ENCODE data around the gene PLEKHG5.

PLEKHG5 gene, protein sequence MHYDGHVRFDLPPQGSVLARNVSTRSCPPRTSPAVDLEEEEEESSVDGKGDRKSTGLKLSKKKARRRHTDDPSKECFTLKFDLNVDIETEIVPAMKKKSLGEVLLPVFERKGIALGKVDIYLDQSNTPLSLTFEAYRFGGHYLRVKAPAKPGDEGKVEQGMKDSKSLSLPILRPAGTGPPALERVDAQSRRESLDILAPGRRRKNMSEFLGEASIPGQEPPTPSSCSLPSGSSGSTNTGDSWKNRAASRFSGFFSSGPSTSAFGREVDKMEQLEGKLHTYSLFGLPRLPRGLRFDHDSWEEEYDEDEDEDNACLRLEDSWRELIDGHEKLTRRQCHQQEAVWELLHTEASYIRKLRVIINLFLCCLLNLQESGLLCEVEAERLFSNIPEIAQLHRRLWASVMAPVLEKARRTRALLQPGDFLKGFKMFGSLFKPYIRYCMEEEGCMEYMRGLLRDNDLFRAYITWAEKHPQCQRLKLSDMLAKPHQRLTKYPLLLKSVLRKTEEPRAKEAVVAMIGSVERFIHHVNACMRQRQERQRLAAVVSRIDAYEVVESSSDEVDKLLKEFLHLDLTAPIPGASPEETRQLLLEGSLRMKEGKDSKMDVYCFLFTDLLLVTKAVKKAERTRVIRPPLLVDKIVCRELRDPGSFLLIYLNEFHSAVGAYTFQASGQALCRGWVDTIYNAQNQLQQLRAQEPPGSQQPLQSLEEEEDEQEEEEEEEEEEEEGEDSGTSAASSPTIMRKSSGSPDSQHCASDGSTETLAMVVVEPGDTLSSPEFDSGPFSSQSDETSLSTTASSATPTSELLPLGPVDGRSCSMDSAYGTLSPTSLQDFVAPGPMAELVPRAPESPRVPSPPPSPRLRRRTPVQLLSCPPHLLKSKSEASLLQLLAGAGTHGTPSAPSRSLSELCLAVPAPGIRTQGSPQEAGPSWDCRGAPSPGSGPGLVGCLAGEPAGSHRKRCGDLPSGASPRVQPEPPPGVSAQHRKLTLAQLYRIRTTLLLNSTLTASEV

DNA sequence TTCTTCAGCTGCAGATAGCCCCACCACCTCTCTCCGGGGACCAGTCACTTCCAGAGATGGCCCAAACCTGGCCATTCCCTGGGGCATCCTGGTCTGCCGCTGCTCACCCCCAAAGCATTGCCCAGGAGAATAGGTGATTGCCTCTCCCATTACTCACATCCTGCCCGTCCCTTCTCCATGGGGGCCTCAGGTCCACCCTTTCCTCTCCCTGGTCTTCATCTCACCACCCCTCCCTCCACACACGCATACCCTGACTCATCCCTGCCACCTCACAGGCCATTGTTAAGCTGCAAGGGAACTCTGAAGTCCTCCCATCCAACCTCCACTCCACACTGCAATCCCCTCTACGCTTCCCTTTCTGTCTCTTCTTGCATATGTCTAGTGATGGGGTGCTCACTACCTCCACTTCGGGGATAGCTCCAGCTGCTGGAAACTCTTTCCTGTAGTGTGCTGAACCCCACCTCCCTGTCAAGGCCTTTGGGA, at the start of gene PLEKHG5:
PLEKHG5 (minus strand) TSS at position 188 of the 483 bp plus-strand sequence. CDS start 14,096 bp downstream, outside the sequence.
- DNase-seq (ENCODE audit: low read depth in 3 of 3): no peak

DNA sequence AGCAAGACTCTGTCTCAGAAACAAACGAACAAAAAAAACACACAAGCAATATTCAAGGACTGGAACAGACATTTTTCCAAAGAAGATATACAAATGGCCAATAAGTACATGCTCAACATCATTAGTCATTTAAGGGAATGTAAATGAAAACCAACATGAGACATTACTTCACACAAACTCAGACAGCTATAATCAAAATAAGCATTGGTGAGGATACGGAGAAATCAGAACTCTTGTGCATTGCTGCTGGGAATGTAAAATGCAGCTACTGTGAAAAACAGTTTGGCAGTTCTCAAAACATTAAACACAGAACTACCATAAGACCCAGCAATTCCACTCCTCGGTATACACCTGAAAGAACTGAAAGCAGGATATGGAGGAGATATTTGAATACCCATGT, 47.5 kb upstream of the PLEKHG5 start:
- DNase-seq (ENCODE audit: low read depth in 3 of 3): no peak

DNA sequence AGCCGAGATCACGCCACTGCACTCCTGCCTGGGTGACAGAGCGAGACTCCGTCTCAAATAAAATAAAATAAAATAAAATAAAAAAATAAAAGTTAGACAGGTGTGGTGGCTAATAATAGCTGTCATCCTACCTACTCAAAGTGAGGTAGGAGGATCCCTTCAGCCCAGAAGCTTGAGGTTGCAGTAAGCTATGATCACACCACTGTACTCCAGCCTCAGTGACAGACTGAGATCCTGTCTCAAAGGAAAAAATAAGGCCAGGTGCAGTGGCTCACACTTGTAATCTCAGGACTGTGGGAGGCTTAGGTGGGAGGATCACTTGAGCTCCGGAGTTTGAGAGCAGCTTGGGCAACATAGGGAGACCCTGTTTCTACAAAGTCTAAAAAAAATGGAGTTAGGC, 44.8 kb upstream of the PLEKHG5 start:
- no peak for DNase-seq (ENCODE audit: low read depth in 3 of 3)

DNA sequence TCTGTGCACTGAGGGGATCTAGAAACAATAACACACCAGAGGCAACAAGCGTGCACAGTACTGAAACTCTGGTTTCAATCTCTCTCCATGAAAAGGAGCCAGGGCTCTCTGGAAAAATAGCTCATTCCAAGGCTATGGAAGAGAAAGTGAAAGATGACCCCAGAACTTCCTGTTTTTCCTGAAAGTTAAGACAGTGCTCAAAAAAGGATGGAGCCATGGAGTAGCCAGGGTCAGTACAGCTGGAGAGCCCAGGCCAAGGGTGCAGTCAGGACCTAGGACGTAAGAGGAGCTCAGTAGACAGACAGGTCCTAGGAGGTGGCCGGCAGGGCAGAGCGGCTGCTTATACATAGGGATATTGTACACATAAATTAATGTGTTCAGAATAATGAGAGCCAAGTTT, 43.7 kb upstream of the PLEKHG5 start:
- DNase-seq (ENCODE audit: low read depth in 3 of 3): no peak

DNA sequence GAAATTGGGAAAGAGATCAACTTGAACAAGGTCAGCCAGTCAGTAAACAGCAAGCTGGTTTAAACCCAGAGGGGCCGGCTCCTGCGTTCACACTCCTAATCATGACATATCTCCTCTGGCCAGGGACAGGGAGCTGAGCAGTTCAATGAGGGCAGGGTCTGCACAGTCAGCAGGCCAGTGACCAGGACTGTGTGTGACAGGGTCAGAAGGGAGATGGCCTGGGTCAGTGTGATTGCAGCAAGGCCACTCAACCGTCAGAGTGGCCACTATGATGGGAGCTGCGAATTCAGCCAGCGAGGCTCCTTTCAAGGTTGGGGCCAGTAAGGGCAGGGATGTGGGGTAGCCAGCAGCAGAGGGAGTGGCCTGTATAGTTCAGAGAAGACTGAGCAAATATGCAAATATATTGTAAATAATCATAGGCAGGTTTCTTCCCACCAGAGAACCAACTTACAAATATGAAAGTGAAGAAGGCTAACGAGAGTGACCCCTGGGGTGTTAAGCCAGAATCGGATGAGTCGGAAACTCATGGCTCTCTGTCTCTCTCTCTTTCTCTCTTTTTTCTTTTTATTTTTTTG, 42.9 kb upstream of the PLEKHG5 start:
- no peak for DNase-seq (ENCODE audit: low read depth in 3 of 3)

DNA sequence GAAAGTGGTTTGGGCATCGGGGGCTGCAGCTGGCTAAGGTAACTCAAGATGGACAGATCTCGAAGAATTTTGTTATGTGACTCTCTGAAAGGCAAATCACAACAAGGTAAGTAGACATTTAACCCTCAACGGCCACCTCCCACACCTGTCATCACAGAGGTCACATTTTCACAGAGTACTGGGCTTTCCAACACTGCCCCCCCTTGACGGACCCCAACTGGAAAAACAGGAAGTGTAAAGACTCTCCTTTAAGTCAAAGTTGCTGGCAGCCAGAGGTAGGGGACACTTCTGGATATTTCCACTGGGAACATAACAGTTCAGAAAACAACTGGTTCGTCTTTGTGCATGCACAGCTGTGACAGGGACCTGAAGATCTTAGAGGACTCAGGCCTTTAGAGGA, 40.5 kb upstream of the PLEKHG5 start:
- no peak for DNase-seq (ENCODE audit: low read depth in 3 of 3)

DNA sequence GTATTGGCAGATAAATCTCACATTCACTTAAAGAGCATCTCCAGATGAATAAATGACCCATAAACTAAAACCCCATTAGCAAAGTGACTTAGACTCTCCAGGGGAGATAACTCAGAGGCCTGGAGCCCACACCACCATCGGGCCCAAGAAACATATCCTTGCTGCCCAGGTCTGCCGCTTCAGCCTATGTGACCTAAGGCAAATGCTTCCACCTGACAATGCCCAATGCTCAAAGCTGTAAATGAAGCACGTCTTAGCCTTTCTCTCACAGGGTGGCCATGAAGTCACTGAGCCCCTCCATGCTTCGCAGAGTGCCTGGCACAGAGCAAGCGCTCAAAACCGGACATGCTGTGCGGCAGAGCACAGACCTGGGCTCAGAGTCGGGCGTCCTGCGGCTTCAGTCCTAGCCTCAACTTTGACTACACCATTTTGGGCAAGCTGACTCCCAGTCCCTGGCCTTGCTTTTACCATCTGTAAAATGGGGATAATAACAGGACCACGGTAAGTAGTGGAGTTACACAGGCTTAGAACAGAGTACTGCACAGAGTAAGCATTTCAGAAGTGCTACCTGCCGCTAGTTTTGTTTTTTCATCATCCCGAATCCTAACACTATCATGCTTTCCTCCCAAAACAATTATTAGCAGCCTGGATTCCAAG, 39.2 kb upstream of the PLEKHG5 start:
- DNase-seq (ENCODE audit: low read depth in 3 of 3): no peak

DNA sequence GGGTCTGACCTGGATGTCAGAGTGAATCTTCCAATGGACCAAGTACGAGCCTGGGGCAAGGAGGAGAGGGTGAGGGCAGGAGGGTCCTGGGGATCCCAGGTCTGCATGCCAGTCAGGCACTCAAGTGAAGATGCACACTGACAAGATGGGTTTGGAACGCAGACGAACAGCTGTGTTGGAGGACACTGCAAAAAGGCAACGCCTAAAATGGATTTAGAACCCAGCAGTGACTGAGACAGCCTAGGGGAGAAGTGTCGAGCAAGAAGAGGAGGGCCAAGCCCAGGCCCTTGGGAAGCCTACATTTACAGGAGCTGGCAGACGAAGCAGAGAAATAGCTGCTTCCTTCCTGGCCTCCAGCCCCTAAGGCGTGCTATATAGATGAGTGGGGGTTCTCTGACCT, 37.0 kb upstream of the PLEKHG5 start:
- no peak for DNase-seq (ENCODE audit: low read depth in 3 of 3)

DNA sequence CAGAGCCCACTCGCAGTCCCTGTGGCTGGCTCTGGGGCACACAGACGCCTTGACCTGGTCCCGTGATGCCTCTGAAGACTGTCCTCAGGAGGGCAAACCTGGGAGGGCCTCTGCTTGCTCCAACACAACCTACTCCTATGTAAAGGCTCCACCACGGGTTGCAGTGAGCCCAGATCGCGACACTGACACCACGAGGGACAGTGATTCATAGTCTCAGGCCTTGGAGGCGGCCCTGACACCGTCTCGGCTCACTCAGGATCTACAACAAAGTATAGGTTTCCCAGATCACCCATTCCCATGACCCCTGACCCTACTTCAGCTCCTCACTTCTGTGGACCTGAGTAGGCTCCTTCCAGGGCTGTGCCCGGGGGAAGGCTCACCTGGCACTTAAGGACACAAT, 34.8 kb upstream of the PLEKHG5 start:
- DNase-seq (ENCODE audit: low read depth in 3 of 3): no peak

DNA sequence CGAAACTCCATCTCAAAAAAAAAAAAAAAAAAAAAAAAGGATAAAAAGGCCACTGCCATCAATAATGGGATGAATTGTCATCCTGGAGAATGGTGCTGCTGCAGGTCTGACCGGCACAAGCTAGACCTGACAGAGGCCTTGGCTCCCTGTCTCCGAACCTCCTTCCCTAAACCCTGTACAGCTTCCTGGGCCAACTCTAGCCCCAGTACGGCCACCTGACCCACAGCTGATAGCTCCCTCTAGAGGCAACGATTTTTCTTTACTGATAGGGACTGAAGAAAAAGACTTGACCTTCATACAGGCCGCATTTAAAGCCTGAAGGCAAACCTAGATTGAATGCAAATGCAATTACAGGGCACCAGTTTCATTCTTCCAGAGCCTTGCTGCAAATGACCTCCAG, 32.1 kb upstream of the PLEKHG5 start:
- DNase-seq (ENCODE audit: low read depth in 3 of 3): no peak

DNA sequence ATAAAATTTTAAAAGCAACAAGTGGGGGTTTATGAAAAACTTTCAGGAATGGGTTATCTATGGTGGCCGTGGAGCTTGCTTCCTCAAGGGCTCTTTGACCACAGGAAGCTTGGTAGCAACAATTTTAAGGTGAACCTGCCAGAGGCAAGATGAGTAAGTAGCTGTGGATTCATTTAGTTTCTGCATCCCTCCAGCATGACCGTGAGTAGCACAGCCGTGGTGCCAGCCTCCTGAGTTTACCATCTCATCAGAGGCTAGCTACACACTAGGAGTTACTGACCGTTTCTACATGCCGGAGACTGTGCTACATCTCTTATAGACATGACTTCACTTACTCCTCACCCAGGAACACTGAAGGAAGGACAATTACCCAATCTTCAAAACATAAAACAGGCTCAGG, 30.1 kb upstream of the PLEKHG5 start:
- DNase-seq (ENCODE audit: low read depth in 3 of 3): no peak

DNA sequence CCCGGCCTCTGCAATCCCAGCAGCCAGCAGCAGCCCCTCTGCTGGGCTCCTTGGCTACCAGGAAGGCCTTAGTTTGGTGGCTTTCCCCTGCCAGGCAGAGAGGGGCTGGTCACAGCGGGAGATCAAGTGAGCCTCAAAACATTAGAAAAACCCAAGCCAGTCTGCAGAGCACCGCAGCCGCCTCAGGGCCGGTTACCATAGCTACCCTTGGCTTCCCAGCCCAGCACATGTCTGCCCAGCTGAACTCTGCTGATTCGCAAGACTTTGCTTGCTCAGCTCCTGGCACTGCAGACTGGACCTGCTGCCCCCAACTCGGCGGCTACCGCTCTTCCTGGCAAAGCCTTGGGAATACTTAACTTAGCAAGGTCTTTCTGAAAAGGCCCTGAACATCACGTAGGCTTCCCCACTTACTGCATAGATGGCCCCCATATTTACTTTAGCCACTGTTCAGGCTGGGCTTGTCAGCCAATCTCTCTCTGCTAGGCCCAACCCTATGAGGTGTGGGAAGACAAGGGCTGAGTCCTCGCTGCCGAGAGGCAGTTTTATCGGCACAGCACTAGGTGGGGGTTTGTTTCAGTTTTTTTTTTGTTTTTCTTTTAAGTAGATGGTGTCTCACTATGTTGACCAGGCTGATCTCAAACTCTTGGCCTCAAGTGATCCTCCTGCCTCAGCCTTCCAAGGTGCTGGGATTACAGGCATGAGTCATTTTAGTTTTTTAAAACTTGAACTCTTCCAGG, 28.6 kb upstream of the PLEKHG5 start:
- DNase-seq (ENCODE audit: low read depth in 3 of 3): no peak

DNA sequence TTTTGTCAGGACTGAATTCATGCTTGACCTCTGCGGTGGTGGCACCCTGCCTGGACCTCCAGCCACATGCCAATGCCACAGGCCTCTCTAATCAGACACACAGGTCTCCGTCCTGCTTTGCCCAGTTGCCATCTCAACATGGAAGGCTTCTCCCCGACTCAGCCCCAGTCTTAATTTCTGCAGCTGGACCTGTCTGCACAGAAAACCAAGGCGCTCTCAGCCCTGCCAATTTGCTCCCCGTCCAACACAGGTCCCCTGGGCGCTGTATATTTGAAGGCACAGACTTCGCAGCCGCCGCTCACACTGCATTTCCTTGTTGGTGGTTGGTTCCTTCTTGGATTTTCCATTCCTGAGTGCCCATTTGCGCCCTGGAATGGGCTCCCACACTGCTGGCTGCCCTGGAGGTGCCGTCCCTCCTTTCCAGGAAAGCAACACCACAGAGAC, 28.0 kb upstream of the PLEKHG5 start:
- no peak for DNase-seq (ENCODE audit: low read depth in 3 of 3)

DNA sequence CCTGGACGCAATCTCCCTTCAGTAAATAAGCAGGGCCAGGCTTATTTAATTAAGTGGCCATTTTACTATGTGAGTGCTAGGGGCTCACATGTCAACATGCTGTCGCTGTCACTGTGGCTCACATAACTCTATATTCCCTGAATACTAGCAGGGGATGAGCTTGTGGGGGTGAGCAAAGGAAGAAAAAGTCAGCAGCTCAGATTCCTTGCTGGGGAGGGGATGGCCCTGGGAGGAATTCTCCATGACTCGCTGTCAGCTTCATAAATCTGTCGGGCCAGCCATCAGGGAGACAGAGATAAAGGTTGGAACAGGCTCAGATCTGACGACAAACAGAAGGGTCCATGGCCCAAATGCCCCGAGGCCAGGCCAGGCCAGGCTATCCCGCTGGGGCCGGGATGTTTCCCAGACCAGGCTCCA, 26.0 kb upstream of the PLEKHG5 start:
- DNase-seq (ENCODE audit: low read depth in 3 of 3): no peak

DNA sequence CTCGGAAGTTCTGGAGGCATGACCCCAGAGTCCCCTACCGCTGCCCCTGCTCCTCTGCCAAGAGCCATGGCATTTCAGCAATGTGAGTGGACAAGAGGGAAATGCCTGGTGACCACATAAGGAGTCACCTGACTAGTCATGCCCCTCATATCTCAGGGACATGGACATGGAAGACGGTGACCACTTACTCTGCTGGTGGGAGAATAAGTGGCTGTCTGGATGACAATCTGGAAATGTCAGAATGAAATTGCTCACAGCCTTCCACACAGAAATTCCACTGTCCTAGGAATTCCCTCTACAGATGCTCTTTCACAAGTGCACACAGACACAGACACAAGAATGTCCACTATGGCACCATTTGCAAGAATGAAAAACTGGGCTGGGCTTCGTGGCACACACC, 24.3 kb upstream of the PLEKHG5 start:
- DNase-seq (ENCODE audit: low read depth in 3 of 3): no peak

DNA sequence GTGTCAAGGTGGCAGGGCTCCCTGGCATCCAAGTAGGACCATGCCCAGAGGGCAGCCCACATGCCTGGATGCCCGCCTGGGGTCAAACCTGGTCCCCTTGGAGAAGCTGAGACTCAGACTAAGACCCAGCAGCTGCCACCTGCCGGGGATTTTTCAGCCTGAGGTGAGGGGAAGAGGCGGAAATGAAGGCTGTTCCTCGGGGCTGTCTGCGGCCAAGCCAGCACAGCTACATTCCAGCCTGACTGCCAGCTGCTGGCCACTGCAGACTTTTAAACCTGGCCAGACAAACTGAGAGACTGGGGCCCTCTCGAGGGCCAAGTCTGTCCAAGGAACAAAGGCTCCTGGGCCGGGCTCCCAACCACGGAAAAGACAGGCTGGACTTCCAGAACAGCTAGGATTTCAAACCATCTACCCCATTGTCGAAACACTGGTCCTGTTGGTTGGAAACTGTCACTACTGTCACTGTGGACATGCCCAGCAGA, 21.9 kb upstream of the PLEKHG5 start:
- no peak for DNase-seq (ENCODE audit: low read depth in 3 of 3)

DNA sequence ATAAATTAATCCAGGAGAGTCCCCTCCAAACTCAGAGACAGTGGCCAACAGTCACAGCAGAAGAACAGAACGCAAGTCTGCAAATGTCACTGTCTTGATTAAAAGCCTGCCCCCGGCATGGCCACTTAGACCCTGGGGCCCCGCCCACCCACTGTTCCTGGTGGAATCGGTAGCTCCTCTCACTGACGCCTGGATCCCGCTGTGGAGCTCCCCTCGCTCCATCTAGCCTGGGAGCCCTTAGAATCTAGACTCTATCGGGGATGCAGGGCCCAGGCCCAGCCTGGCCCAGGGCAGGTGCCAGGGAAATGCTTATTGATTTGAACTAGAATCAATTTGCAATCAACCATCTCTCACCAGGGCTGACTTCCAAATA, 21.4 kb upstream of the PLEKHG5 start:
- DNase-seq (ENCODE audit: low read depth in 3 of 3): no peak

DNA sequence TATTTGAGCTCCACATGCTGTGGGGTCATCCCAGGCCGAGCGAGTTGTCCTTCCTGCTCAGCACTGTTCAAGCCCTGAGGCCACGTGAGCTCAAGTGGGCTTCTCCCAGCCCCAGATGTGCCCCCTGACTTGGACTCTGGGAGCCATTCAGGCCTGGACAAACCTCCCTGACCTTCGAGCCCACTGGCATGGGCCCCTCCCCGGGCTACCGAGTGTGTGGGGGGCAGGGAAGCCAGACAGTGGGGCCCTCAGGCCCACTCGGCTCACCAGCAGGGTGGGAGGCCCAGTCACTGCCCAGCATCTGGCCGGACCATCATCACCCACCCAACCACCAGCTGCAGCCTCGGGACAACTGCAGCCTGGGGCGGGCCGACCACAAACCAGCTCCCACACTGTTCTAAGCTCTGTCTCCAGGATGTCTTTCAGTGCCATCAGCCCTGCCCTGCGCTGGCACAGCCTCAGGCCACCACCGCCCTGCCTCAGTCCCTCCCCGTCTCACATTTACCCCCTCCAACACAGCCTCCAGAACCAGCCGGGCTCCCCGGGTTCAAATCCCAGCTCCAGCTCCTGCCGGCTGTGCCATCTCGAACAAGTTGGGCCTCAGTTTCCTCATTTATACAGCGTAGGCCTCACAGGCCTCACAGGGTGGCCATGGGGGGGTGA, 20.9 kb upstream of the PLEKHG5 start:
- no peak for DNase-seq (ENCODE audit: low read depth in 3 of 3)

DNA sequence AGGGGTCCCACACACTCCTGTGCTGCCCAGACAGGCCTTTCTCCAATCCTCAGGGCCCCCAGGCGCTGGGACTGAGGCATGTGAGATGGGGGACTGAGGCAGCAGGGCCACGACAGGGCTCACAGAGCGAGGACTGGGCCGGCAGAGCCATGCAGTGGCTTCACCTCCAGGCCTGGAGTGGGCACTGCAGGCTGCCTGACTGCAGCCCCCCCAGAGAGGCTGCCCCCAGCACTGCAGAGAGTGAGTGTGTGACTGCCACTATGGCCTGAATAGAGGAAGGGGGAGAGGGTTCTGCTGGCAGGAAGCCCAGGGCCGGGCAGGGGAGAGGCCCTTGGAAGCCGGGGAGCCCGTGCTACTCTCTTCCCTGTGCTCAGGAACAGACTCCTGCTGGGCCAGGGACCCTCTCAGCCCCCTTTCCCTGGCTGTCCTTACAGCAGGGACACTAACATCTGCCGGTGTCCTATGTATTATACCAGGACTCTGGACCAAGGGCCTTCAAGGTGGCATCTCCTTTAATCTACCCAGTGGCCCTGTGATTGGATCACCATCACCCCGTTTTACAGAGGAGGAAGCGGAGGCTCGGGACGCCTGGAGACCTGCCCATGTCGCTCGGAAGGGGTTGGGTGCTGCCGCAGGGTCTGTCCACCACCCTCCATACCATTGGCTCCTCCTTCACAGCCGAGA, 20.2 kb upstream of the PLEKHG5 start:
- no peak for DNase-seq (ENCODE audit: low read depth in 3 of 3)

DNA sequence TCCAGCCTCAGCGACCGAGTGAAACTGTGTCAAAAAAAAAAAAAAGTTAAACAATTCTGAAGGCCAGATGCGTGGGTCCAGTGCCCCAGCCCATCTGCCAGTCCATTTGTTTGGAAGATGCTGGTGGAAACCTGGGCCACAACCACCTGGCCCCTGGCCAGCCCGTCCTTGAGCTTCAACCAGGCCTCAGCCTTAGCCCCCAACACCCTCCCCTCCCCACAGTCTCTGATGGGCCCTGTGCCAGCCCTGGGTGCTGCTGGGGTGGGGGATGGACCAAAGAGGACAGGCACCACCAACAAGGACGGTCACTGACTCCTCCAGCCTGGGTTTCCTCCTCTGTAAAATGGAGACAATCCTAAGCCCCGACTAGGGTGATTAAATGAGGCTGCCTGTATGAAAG, 19.6 kb upstream of the PLEKHG5 start:
- no peak for DNase-seq (ENCODE audit: low read depth in 3 of 3)

Measured in stimulated activated CD4-positive, alpha-beta T cell treated with anti-CD3 and anti-CD28 coated beads, TNF-alpha, amount 100 ng/mL, for 24 hours (primary cell).